ENCODE results near the gene IKZF1. TPM values are rescaled to one million over a fixed set of nuclear protein-coding genes. Genes with fewer than 3 reads are reported as not detected.

The IKZF1 gene
- total and polyA plus RNA-seq, 2 donors (not counting 1 experiment from before 2014, with no cell fraction given), result 0.01 TPM; not detected in 1

- no peak overlapping the region for H2AFZ ChIP-seq (ENCODE audit: low read length)
- no peaks in the 10 kb centered on the region for H3K4me1 ChIP-seq (ENCODE audit: control insufficient read depth, extremely low read depth, insufficient read depth, low read length)
- no peak for DNase-seq (ENCODE audit: low read depth in 2 of 2)
- H3K27ac ChIP-seq (ENCODE audit: insufficient read depth, low read length), result no peak overlapping the region
- no peaks in the 10 kb centered on the region for H3K9me3 ChIP-seq (ENCODE audit: control insufficient read depth, insufficient read depth, low read depth, low read length)
- no peaks in the 10 kb centered on the region for H4K20me1 ChIP-seq (ENCODE audit: control insufficient read depth, extremely low read depth, insufficient read depth, low read length)
- H3K36me3 ChIP-seq (ENCODE audit: control insufficient read depth, insufficient read depth, low read length), result no peaks in the 10 kb centered on the region
- no peaks in the 10 kb centered on the region for H3K79me2 ChIP-seq (ENCODE audit: control insufficient read depth, insufficient read depth, low read length)
- no peak overlapping the region for H3K4me3 ChIP-seq (replicated peaks in 1 of 4; ENCODE audit: control extremely low read depth in 1 of 4, insufficient read depth in 1 of 4, low read depth in 3 of 4, low read length in 4 of 4)
- peaks cover 19% of the 10 kb centered on the region for H3K27me3 ChIP-seq (ENCODE audit: control insufficient read depth, insufficient read depth, low read length)
- no peak for TF ChIP-seq EZH2 (IDR thresholded peaks at IDR 0.05; ENCODE audit: low read length, missing control alignments)
- no peak for TF ChIP-seq CTCF (conservative IDR thresholded peaks at IDR 0.05 in 1 of 2, IDR thresholded peaks at IDR 0.05 in 1 of 2; ENCODE audit: low read depth in 1 of 2, low read length in 2 of 2)
- no peak overlapping the region for H3K4me2 ChIP-seq (ENCODE audit: extremely low read depth, insufficient read depth, low read length)
- no peak overlapping the region for H3K9ac ChIP-seq (ENCODE audit: insufficient read depth, low read length)
Observed at GRCh38 chr7:50306494-50307367, 2.2 kb downstream of the IKZF1 start.

- no peak overlapping the region for H2AFZ ChIP-seq (ENCODE audit: low read length)
- H3K4me1 ChIP-seq (ENCODE audit: control insufficient read depth, extremely low read depth, insufficient read depth, low read length), result no peaks in the 10 kb centered on the region
- no peak overlapping the region for H3K4me3 ChIP-seq (replicated peaks in 1 of 4; ENCODE audit: control extremely low read depth in 1 of 4, insufficient read depth in 1 of 4, low read depth in 3 of 4, low read length in 4 of 4)
- no peaks in the 10 kb centered on the region for H4K20me1 ChIP-seq (ENCODE audit: control insufficient read depth, extremely low read depth, insufficient read depth, low read length)
- H3K9ac ChIP-seq (ENCODE audit: insufficient read depth, low read length), result no peak overlapping the region
- no peak overlapping the region for H3K4me2 ChIP-seq (ENCODE audit: extremely low read depth, insufficient read depth, low read length)
- H3K27ac ChIP-seq (ENCODE audit: insufficient read depth, low read length), result no peak overlapping the region
- H3K36me3 ChIP-seq (ENCODE audit: control insufficient read depth, insufficient read depth, low read length), result no peaks in the 10 kb centered on the region
- H3K79me2 ChIP-seq (ENCODE audit: control insufficient read depth, insufficient read depth, low read length), result no peaks in the 10 kb centered on the region
- no peak for TF ChIP-seq CTCF (conservative IDR thresholded peaks at IDR 0.05 in 1 of 2, IDR thresholded peaks at IDR 0.05 in 1 of 2; ENCODE audit: low read depth in 1 of 2, low read length in 2 of 2)
- TF ChIP-seq EZH2 (IDR thresholded peaks at IDR 0.05; ENCODE audit: low read length, missing control alignments), result no peak
- H3K9me3 ChIP-seq (ENCODE audit: control insufficient read depth, insufficient read depth, low read depth, low read length), result no peaks in the 10 kb centered on the region
- H3K27me3 ChIP-seq (ENCODE audit: control insufficient read depth, insufficient read depth, low read length), result peaks cover 18% of the 10 kb centered on the region
- DNase-seq (ENCODE audit: low read depth in 2 of 2), result no peak
Observed at GRCh38 chr7:50307368-50308032, 3.0 kb downstream of the IKZF1 start.

- DNase-seq (ENCODE audit: low read depth in 2 of 2), result no peak
- Histone ChIP-seq H2AFZ (ENCODE audit: low read length) (no peak overlapping the region), H3K9ac (ENCODE audit: insufficient read depth, low read length) (no peak overlapping the region), H3K79me2 (ENCODE audit: control insufficient read depth, insufficient read depth, low read length) (no peaks in the 10 kb centered on the region), H3K4me1 (ENCODE audit: control insufficient read depth, extremely low read depth, insufficient read depth, low read length) (no peaks in the 10 kb centered on the region), H3K27me3 (ENCODE audit: control insufficient read depth, insufficient read depth, low read length) (peaks cover 12% of the 10 kb centered on the region), H3K4me3 (replicated peaks in 1 of 4; ENCODE audit: control extremely low read depth in 1 of 4, insufficient read depth in 1 of 4, low read depth in 3 of 4, low read length in 4 of 4) (no peak overlapping the region), H3K4me2 (ENCODE audit: extremely low read depth, insufficient read depth, low read length) (no peak overlapping the region), H4K20me1 (ENCODE audit: control insufficient read depth, extremely low read depth, insufficient read depth, low read length) (no peaks in the 10 kb centered on the region), H3K27ac (ENCODE audit: insufficient read depth, low read length) (no peak overlapping the region), H3K36me3 (ENCODE audit: control insufficient read depth, insufficient read depth, low read length) (no peaks in the 10 kb centered on the region), H3K9me3 (ENCODE audit: control insufficient read depth, insufficient read depth, low read depth, low read length) (no peaks in the 10 kb centered on the region)
- TF ChIP-seq CTCF (conservative IDR thresholded peaks at IDR 0.05 in 1 of 2, IDR thresholded peaks at IDR 0.05 in 1 of 2; ENCODE audit: low read depth in 1 of 2, low read length in 2 of 2), result no peak
- no peak for TF ChIP-seq EZH2 (IDR thresholded peaks at IDR 0.05; ENCODE audit: low read length, missing control alignments)
Observed at GRCh38 chr7:50308203-50308531, 3.7 kb downstream of the IKZF1 start.
